ENCODE results near the gene ZNF467.

Gene ZNF467

GRCh38 chr7:149804106-149804505 lies 30.7 kb upstream of the ZNF467 start:
- no peak for DNase-seq

- no peak for DNase-seq
Observed at GRCh38 chr7:149803551-149804074, 30.2 kb upstream of the ZNF467 start.

GRCh38 chr7:149802966-149803365 lies 29.6 kb upstream of the ZNF467 start:
- DNase-seq: no peak

- no peak for DNase-seq
Observed at GRCh38 chr7:149801816-149802215, 28.4 kb upstream of the ZNF467 start.

GRCh38 chr7:149801002-149801566 lies 27.7 kb upstream of the ZNF467 start:
- no peak for DNase-seq

GRCh38 chr7:149800169-149800555 lies 26.8 kb upstream of the ZNF467 start:
- no peak for DNase-seq

- no peak for DNase-seq
Observed at GRCh38 chr7:149799397-149800168, 26.2 kb upstream of the ZNF467 start.

GRCh38 chr7:149797771-149798170 lies 24.4 kb upstream of the ZNF467 start:
- no peak for DNase-seq

- DNase-seq: no peak
Observed at GRCh38 chr7:149796287-149796860, 23.0 kb upstream of the ZNF467 start.

GRCh38 chr7:149795126-149795525 lies 21.7 kb upstream of the ZNF467 start:
- no peak for DNase-seq

- no peak for DNase-seq
Observed at GRCh38 chr7:149794661-149795060, 21.3 kb upstream of the ZNF467 start.

- DNase-seq: no peak
Observed at GRCh38 chr7:149793261-149793660, 19.9 kb upstream of the ZNF467 start.

- no peak for DNase-seq
Observed at GRCh38 chr7:149792220-149792595, 18.8 kb upstream of the ZNF467 start.

- no peak for DNase-seq
Observed at GRCh38 chr7:149791411-149792219, 18.2 kb upstream of the ZNF467 start.

GRCh38 chr7:149790754-149791360 lies 17.5 kb upstream of the ZNF467 start:
- DNase-seq: no peak

GRCh38 chr7:149790146-149790548 lies 16.8 kb upstream of the ZNF467 start:
- no peak for DNase-seq

GRCh38 chr7:149789101-149789500 lies 15.7 kb upstream of the ZNF467 start:
- DNase-seq: no peak

- DNase-seq: no peak
Observed at GRCh38 chr7:149788300-149788851, 15.0 kb upstream of the ZNF467 start.

- no peak for DNase-seq
Observed at GRCh38 chr7:149787428-149788299, 14.3 kb upstream of the ZNF467 start.

- no peak for DNase-seq
Observed at GRCh38 chr7:149785983-149786382, 12.6 kb upstream of the ZNF467 start.

GRCh38 chr7:149785402-149785801 lies 12.0 kb upstream of the ZNF467 start:
- no peak for DNase-seq

GRCh38 chr7:149784251-149784608 lies 10.8 kb upstream of the ZNF467 start:
- no peak for DNase-seq

All from DMS79 treated with DMSO at 0.1 percent for 48 hours (cell line).